Measurements from ENCODE around the gene CFP.

Gene CFP

GRCh38 chrX:47659421-47659726, 29.6 kb upstream of the CFP start:
- no peak for DNase-seq (ENCODE audit: low read depth)
- H3K4me3 ChIP-seq (ENCODE audit: control insufficient read depth, low read depth, low read length) = peak overlapping the region; percentile 65
- no peak for TF ChIP-seq CTCF (conservative IDR thresholded peaks at IDR 0.05; ENCODE audit: control insufficient read depth, insufficient read depth, low read depth, low read length)

DNA sequence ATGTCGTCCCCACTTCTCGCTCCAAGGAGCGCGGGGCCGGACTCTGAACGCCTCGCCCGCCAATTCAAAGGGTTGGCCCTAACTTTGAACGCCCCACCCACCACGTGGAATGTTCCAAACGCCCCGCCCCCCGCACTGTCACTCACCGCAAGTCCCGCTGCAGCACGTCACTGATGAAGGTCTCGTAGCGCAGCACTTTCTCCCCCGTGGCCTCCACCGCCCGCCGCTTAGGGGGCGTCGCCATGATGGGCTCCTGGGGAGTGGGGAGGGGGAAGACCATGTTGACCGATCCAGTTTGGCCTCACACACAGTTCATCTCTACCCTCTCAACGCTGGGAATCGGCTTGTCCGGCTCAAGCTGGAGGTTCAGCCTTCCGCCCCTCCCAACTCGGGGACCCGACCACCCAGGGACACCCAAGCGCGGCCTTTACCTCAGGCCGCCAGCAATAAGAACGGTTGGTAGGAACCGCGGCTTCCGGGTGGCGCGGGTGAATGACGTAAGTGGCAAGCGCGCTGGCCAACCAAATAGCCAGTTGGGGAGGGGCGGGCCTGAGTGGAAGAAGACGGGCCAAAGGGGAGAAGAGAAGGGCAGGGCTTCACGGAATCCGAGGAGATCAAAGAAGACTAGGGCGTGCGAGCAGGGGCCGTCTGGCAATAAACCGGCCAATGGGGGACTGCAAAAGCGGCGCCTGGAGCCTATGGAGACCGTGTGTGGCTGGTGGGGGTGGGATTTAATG, 29.1 kb upstream of the CFP start, which contains the start of gene UXT:
UXT (minus strand) TSS at position 497 of the 737 bp plus-strand sequence; CDS start at position 244, 253 bp downstream.
- H3K4me3 ChIP-seq (ENCODE audit: control insufficient read depth, low read depth, low read length) = peak within 1 kb of the TSS; percentile 65
- peak; percentile 93 for DNase-seq (ENCODE audit: low read depth)
- TF ChIP-seq CTCF (conservative IDR thresholded peaks at IDR 0.05; ENCODE audit: control insufficient read depth, insufficient read depth, low read depth, low read length) = no peak

DNA sequence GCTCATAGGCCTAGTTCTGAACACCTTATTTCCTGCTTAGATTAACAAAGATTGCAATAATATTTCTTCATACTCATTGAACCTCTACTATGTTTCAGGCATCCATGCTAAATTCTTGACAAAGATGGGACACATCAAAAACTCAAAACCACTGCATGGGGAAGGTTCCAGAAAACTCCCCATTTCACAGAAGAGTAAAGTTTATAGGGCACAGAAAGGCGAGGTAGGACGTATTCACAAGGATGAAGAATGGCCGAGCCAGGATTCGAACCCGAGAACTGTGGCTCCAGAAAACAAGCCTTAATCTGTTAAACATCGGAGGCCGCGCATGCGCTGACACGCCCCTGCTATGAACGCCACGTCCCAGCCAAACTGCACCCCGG, 28.6 kb upstream of the CFP start:
- TF ChIP-seq CTCF (conservative IDR thresholded peaks at IDR 0.05; ENCODE audit: control insufficient read depth, insufficient read depth, low read depth, low read length) = no peak
- peak overlapping the region; percentile 63 for H3K4me3 ChIP-seq (ENCODE audit: control insufficient read depth, low read depth, low read length)
- DNase-seq (ENCODE audit: low read depth) = no peak

DNA sequence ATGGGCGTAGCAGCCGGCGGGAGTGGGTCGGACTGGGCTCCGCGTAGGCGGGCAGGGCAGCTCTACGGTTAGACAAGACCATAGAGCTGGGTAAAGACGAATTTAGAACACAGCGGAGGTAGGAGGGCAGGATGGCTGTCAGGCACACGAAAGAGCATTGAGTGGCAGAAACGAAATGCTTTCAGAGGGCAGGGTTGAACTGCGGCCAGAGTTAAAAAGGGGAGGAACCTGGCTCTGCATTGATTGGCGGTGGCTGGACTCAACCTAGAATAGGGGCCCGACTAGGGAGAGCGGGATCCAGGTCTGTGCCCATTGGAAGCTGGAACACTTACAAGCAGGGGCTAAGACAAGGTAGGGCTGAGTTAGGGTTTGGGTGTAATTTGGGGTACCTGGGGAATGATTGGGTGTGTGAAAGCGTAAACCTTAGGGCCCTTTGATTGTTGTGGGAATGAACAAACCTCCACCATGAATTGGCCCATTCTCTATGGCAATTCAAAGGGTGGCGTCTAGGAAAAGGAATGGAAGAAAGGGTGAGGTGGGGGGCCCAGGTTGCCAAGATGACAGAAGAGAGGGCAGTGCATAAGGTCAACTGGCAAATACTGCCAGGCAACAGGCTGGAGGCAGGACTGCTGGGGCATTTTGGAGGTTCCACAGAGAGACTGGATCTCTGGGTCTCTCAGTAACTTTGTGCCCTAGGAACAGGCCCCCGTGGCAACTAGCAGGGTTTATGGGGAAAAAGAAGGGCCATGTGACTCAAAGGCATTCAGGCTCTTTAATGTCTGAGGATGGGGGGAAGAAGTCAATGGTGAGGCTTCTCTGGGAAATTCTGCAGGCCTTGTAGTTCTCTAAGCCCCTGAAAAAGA, 21.5 kb upstream of the CFP start:
- H3K4me3 ChIP-seq (ENCODE audit: control insufficient read depth, low read depth, low read length) = peak overlapping the region; percentile 39
- no peak for TF ChIP-seq CTCF (conservative IDR thresholded peaks at IDR 0.05; ENCODE audit: control insufficient read depth, insufficient read depth, low read depth, low read length)

DNA sequence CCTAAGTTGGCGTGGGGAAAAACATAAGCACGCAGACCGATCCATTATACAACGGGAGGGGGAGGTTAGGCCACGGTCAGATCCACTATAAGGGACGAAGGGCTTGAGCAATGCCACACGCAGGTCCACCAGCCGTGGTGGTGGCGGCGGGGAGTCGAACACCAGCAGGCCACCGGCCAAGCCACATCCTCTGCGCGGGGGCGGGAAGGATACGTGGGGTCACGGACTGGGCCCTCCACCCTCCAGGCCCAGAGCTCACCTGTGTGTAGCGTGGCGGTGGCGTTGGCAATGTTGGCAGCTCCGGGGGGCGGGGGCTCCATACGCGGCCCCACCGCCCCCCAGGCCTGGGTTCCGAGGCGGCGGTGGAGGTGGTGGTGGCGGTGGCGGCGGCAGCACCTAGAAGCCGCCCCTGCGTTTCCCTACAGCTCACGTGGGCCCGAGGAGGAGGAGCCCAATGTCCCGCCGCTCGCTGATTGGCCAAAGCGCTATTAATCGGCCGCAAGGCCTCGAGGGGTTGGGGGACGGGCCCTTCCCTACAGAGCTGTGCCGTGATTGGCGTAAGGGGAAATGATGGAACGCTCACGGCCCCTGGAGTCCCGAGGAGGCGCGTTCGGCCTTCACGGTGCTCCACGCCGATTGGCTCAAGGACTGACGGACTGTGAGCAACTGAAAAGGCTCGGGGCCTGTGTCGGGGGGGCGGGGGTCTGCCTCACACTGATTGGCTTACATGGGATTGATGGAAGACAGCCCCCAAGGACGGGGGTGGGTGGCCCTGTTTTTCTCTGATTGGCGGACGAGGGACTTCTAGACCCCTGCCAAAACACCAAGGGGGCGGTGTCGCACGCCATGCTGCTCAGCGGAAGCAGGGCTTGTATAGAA, 20.7 kb upstream of the CFP start, which contains the start of gene ELK1:
ELK1 (minus strand) TSS at position 400 of the 879 bp plus-strand sequence. CDS start 9,122 bp downstream, outside the sequence.
- peak within 1 kb of the TSS; percentile 64 for H3K4me3 ChIP-seq (ENCODE audit: control insufficient read depth, low read depth, low read length)
- TF ChIP-seq CTCF (conservative IDR thresholded peaks at IDR 0.05; ENCODE audit: control insufficient read depth, insufficient read depth, low read depth, low read length) = no peak
- peak; percentile 97 for DNase-seq (ENCODE audit: low read depth)

More for the DNA sequence above, 21.5 kb upstream of the CFP start:
- no peak for DNase-seq (ENCODE audit: low read depth)

DNA sequence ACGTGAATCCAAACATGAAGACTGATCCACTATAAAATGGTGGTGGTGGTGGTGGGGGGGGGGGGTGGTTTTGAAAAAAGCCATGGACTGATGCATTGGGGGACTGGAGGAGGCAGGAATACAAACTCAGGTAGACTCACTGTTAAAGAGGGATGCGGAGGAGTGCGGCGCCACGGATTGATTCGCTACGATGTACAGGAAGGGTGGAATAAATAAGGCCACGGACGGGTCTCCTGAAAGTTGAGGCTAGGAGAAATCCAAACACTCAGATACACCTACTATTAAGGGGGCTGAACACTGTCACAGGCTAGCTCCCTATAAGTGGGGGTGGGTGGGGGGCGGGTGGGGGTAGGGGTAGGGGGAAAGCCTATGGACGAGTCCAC, 20.0 kb upstream of the CFP start:
- H3K4me3 ChIP-seq (ENCODE audit: control insufficient read depth, low read depth, low read length) = peak overlapping the region; percentile 64
- DNase-seq (ENCODE audit: low read depth) = no peak
- TF ChIP-seq CTCF (conservative IDR thresholded peaks at IDR 0.05; ENCODE audit: control insufficient read depth, insufficient read depth, low read depth, low read length) = no peak

All from fibroblast of mammary gland (primary cell).